Stomach smooth muscle (tissue), 2 donors: Measurements from ENCODE around the gene CISD3.
"Not testable (repeated sequence)": the region's sequence is repeated elsewhere in the genome, so short reads cannot be mapped to it uniquely, and the experiment has no call there.

Source experiments
- H3K27ac ChIP-seq: one replicate; pipeline ENCODE4 v1.7.0; 2013; ENCODE audit warnings: mild to moderate bottlenecking, low read length, inconsistent platforms
- H3K27me3 ChIP-seq, 2 donors: one replicate each; pipeline ENCODE4 v1.7.0; 2013; ENCODE audit warnings: low read length in 2 of 2; ENCODE audit not compliant: insufficient read depth in 2 of 2, control insufficient read depth in 1 of 2
- H3K36me3 ChIP-seq, 2 donors: one replicate each; pipeline ENCODE4 v1.7.0; 2013; ENCODE audit warnings: low read length in 2 of 2; ENCODE audit not compliant: control insufficient read depth in 2 of 2, insufficient read depth in 2 of 2
- H3K4me1 ChIP-seq: one replicate; pipeline ENCODE4 v1.7.0; 2013; ENCODE audit warnings: low read length; ENCODE audit not compliant: control insufficient read depth, insufficient read depth
- H3K4me3 ChIP-seq, 2 donors: one replicate each; pipeline ENCODE4 v1.7.0; 2013; ENCODE audit warnings: low read length in 2 of 2
- H3K9ac ChIP-seq, 2 donors: one replicate each; pipeline ENCODE4 v1.7.0; 2013; ENCODE audit warnings: low read length in 2 of 2, mild to moderate bottlenecking in 1 of 2
- H3K9me3 ChIP-seq, 2 donors: one replicate each; pipeline ENCODE4 v1.7.0; 2013; ENCODE audit warnings: low read length in 2 of 2; ENCODE audit not compliant: control insufficient read depth in 2 of 2
- donor health status: healthy.
- donor health status: Pancreatic carcinoma.

Gene CISD3

GRCh38 chr17:38717139-38717745 lies 12.9 kb upstream of the CISD3 start:
- Histone ChIP-seq H3K9ac (no peak overlapping the region), H3K27ac (no peak overlapping the region), H3K36me3 (peaks cover 56 to 60% of the 10 kb centered on the region in 2 donors), H3K27me3 (no peaks in the 10 kb centered on the region), H3K4me1 (no peaks in the 10 kb centered on the region), H3K9me3 (no peaks in the 10 kb centered on the region), H3K4me3 (no peak overlapping the region)

GRCh38 chr17:38719289-38719942 lies 10.7 kb upstream of the CISD3 start:
- H3K9ac ChIP-seq, result no peak overlapping the region
- no peaks in the 10 kb centered on the region for H3K9me3 ChIP-seq
- peaks cover 39 to 47% of the 10 kb centered on the region in 2 donors for H3K36me3 ChIP-seq
- no peak overlapping the region for H3K4me3 ChIP-seq
- no peak overlapping the region for H3K27ac ChIP-seq
- no peaks in the 10 kb centered on the region for H3K27me3 ChIP-seq
- H3K4me1 ChIP-seq, result peaks cover 3% of the 10 kb centered on the region

DNA sequence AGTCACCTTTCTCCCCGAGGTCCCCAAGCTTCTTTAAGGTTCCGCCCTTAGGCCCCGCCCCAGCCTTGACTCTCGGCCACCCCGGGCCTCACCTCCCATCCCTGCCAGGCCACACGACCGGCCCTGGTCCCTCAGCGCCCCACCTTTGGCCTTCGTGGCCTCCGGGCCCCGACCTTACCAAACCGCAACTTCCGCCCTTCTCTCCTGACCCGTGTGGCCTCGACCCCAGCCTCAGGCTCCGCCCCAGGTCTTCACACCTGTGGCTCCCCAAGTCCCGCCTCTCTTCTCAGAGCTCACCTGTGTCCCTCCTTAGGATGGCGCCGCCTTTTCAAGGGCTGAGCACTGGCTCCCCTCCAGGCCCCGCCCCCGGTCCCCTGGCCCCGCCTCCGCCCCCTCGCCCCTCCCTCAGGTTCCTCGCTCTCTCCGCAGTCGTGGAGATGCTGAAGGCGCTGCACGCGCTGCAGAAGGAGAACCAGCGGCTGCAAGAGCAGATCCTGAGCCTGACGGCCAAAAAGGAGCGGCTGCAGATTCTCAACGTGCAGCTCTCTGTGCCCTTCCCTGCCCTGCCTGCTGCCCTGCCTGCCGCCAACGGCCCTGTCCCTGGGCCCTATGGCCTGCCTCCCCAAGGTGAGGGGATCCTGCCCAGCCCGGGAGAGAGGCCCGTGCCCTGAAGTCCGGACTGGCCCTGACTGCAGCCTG lies 10.0 kb upstream of the CISD3 start:
- no peak overlapping the region for H3K27ac ChIP-seq
- H3K36me3 ChIP-seq, result peaks cover 35 to 42% of the 10 kb centered on the region in 2 donors
- H3K4me1 ChIP-seq, result peaks cover 10% of the 10 kb centered on the region
- H3K9me3 ChIP-seq, result no peaks in the 10 kb centered on the region
- H3K27me3 ChIP-seq, result no peaks in the 10 kb centered on the region
- no peak overlapping the region for H3K9ac ChIP-seq
- H3K4me3 ChIP-seq, result no peak overlapping the region

- no peak overlapping the region for H3K27ac ChIP-seq
- H3K27me3 ChIP-seq, result no peaks in the 10 kb centered on the region
- H3K9ac ChIP-seq, result no peak overlapping the region
- peaks cover 10% of the 10 kb centered on the region for H3K4me1 ChIP-seq
- peaks cover 29 to 36% of the 10 kb centered on the region in 2 donors for H3K36me3 ChIP-seq
- no peaks in the 10 kb centered on the region for H3K9me3 ChIP-seq
- H3K4me3 ChIP-seq, result no peak overlapping the region
Observed at GRCh38 chr17:38720941-38721340, 9.2 kb upstream of the CISD3 start.

DNA sequence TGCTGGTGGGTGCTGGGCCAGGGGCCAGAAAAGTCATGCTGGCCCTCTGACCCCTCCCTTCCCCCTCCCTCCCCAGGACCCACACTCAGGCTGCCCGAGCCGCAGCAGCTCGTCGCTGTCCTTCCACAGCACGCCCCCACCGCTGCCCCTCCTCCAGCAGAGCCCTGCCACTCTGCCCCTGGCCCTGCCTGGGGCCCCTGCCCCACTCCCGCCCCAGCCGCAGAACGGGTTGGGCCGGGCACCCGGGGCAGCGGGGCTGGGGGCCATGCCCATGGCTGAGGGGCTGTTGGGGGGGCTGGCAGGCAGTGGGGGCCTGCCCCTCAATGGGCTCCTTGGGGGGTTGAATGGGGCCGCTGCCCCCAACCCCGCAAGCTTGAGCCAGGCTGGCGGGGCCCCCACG lies 8.3 kb upstream of the CISD3 start:
- Histone ChIP-seq H3K27ac (no peak overlapping the region), H3K4me3 (no peak overlapping the region), H3K27me3 (no peaks in the 10 kb centered on the region), H3K4me1 (peaks cover 10% of the 10 kb centered on the region), H3K9me3 (no peaks in the 10 kb centered on the region), H3K9ac (no peak overlapping the region), H3K36me3 (peaks cover 22 to 32% of the 10 kb centered on the region in 2 donors)

DNA sequence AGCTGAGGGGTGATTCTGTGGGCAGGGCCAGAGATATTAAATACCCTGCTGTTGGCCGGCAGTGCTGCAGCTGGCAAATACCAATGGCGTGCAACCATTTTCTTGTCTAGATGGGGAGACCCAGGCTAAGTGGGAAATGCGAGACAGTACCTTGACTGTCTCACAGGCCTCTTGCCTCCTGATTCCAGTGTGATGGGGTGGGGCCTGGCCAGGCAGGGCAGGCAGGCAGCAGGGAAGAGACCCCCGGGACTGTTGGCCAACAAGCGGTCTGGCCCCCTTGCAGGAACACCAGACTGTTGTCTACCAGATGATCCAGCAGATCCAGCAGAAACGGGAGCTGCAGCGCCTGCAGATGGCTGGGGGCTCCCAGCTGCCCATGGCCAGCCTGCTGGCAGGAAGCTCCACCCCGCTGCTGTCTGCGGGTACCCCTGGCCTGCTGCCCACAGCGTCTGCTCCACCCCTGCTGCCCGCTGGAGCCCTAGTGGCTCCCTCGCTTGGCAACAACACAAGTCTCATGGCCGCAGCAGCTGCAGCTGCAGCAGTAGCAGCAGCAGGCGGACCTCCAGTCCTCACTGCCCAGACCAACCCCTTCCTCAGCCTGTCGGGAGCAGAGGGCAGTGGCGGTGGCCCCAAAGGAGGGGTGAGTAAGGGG lies 5.7 kb upstream of the CISD3 start:
- no peak overlapping the region for H3K9ac ChIP-seq
- H3K4me1 ChIP-seq, result peaks cover 16% of the 10 kb centered on the region
- peaks cover 17 to 18% of the 10 kb centered on the region in 2 donors for H3K36me3 ChIP-seq
- H3K27ac ChIP-seq, result no peak overlapping the region
- H3K9me3 ChIP-seq, result no peaks in the 10 kb centered on the region
- no peaks in the 10 kb centered on the region for H3K27me3 ChIP-seq
- H3K4me3 ChIP-seq, result no peak overlapping the region

DNA sequence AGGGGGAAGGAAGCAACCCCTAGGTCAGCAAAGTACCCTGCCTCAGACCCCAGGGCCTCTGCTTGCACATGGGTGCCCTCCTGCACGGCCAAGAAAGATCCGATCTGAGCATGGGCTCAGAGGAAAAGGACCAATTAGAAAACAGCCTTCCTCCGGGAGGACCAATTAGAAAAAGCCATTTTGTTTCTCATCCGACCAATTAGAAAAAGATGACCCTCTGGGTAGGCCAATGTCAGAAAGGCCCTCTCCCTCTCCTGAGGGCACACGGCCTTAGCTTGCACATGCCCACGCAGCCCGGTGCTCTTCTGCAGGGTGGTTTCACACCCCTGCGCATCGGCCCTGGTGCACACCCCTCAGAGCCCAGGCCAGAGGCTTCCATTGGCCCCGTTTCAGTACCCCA lies 5.1 kb upstream of the CISD3 start:
- H3K36me3 ChIP-seq, result peaks cover 17 to 18% of the 10 kb centered on the region in 2 donors
- no peaks in the 10 kb centered on the region for H3K27me3 ChIP-seq
- no peak overlapping the region for H3K4me3 ChIP-seq
- H3K27ac ChIP-seq, result no peak overlapping the region
- no peak overlapping the region for H3K9ac ChIP-seq
- H3K9me3 ChIP-seq, result no peaks in the 10 kb centered on the region
- peaks cover 19% of the 10 kb centered on the region for H3K4me1 ChIP-seq

DNA sequence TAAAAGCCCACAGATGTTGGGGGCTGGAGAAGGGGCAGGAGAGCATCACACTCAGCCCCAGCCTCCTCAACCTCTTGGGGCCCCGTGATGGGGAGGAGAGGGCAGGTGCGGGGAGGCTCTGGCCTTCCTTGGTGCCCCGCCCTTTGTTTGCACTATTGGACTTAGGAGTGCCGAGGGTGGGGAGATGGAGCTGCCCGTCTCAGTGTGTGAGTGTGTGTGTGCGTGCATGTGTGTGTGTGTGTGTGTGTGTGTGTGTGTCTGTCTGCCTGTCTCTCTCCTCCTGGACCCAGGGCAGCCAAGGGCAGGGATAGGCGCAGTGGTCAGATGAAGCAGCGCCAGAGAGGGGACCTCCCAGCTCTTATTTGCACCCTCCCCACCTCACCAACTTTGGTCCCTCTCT lies 4.0 kb upstream of the CISD3 start:
- Histone ChIP-seq H3K36me3 (peaks cover 10 to 12% of the 10 kb centered on the region in 2 donors), H3K4me1 (peaks cover 26% of the 10 kb centered on the region)
- not testable (repeated sequence) for H3K27ac ChIP-seq, H3K4me3 ChIP-seq, H3K9me3 ChIP-seq, H3K9ac ChIP-seq, H3K27me3 ChIP-seq

DNA sequence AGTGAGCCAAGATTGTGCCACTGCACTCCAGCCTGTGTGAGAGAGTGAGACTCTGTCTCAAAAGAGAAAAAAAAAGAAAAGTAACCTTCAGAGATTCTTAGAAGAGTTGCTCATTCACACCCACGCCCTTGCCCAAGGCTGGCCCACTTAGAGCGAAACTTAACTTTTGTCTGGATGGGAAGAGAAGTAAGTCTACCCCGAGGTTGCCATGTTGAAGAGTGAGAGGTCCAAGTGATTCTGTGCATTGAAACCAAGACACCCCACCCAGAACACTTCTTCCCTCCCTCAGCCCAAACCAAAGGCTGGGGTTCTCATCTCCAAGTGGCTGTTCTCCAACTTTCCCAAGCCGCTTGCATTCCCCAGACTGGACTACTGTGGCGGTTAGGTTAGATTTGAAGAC lies 2.4 kb upstream of the CISD3 start:
- no peak overlapping the region for H3K27ac ChIP-seq
- H3K9me3 ChIP-seq, result no peaks in the 10 kb centered on the region
- peaks cover 41% of the 10 kb centered on the region for H3K4me1 ChIP-seq
- no peak overlapping the region for H3K4me3 ChIP-seq
- peaks cover 0 to 6% of the 10 kb centered on the region in 2 donors for H3K36me3 ChIP-seq
- H3K27me3 ChIP-seq, result no peaks in the 10 kb centered on the region
- no peak overlapping the region for H3K9ac ChIP-seq

DNA sequence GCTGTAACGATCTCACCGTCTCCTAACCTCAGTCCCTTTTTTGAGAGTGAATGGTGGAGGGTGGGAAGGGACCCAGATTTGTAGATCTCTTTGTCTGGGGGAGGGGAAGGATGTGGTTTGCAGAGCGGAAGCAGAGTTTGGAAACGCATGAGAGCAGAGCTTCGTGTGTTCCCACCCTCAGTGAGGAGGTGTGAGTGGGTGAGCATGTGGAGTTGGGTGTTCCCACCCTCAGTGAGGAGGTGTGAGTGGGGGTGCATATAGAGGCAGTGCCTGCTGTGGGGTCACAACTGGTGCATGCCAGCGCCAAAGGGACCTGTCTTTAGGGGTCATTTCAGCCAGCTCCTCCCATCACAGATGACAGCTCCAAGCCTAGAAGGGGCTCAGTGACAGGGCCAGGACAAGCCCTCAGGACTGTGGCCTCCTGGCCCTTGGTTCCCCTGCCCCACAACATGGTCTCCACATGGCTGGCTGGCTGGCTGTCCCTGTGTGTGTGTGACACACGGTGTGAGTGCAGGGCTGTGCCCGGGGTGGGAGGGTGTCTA lies 1.8 kb upstream of the CISD3 start:
- Histone ChIP-seq H3K4me3 (no peak overlapping the region), H3K27ac (peak overlapping the region; percentile 64), H3K27me3 (no peaks in the 10 kb centered on the region), H3K9me3 (no peaks in the 10 kb centered on the region), H3K4me1 (peaks cover 44% of the 10 kb centered on the region), H3K9ac (no peak overlapping the region), H3K36me3 (peaks cover 0 to 5% of the 10 kb centered on the region in 2 donors)
